Esophagus squamous epithelium (tissue), 4 donors: ENCODE data around the gene SKAP1.

ENCODE experiments used
- CTCF ChIP-seq, 6 experiments: fragments of 450-650 bp in 4 of 6; fragments of 200-600 bp in 2 of 6; sonication (generic) in 2 of 6; IDR thresholded peaks; one replicate each; pipeline ENCODE4 v1.5.1; 2016 to 2019; ENCODE audit warnings: antibody characterized with exemption in 6 of 6, mild to moderate bottlenecking in 4 of 6, moderate library complexity in 4 of 6
- POLR2A ChIP-seq, 4 donors: fragments of 450-650 bp; IDR thresholded peaks; one replicate each; pipeline ENCODE4 v1.6.1; 2017; ENCODE audit warnings: antibody characterized with exemption in 4 of 4, mild to moderate bottlenecking in 4 of 4, moderate library complexity in 3 of 4

GRCh38 chr17:48244814-48245213, 185.2 kb downstream of the SKAP1 start:
- TF ChIP-seq POLR2A (IDR thresholded peaks at IDR 0.05) (no peak), CTCF (IDR thresholded peaks at IDR 0.05) (no peak)
